GM21367 (cell line): Measurements from ENCODE around the gene SLC4A5.

Experiments used
- ATAC-seq: cut with Tn5 transposase; IDR thresholded peaks from one replicate; pipeline ENCODE4 v1.9.1; 2021; ENCODE audit not compliant: unreplicated experiment

SLC4A5 gene, protein sequence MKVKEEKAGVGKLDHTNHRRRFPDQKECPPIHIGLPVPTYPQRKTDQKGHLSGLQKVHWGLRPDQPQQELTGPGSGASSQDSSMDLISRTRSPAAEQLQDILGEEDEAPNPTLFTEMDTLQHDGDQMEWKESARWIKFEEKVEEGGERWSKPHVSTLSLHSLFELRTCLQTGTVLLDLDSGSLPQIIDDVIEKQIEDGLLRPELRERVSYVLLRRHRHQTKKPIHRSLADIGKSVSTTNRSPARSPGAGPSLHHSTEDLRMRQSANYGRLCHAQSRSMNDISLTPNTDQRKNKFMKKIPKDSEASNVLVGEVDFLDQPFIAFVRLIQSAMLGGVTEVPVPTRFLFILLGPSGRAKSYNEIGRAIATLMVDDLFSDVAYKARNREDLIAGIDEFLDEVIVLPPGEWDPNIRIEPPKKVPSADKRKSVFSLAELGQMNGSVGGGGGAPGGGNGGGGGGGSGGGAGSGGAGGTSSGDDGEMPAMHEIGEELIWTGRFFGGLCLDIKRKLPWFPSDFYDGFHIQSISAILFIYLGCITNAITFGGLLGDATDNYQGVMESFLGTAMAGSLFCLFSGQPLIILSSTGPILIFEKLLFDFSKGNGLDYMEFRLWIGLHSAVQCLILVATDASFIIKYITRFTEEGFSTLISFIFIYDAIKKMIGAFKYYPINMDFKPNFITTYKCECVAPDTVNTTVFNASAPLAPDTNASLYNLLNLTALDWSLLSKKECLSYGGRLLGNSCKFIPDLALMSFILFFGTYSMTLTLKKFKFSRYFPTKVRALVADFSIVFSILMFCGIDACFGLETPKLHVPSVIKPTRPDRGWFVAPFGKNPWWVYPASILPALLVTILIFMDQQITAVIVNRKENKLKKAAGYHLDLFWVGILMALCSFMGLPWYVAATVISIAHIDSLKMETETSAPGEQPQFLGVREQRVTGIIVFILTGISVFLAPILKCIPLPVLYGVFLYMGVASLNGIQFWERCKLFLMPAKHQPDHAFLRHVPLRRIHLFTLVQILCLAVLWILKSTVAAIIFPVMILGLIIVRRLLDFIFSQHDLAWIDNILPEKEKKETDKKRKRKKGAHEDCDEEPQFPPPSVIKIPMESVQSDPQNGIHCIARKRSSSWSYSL

DNA sequence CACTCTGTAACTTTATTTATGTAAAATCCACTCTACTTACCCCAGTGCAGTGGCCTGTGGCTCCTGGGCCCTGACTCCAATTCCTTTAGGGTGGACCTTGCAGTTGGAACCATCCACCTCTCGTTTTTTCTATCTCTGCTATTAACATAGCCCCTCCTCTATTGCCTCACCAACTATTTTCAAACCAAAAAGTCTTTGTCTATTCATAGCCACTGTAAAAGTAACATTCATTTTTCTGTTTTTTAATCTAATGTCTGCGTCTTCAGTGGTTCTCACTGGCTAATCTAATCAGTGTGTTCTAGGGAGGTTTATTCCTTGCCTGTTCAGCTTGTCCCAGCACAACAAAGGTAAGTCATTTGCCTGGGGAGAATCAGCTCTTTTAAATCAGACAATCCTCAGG, at the start of gene SLC4A5:
TSS of gene SLC4A5 (minus strand) at position 101 of the 400 bp plus-strand sequence. CDS start 28,393 bp downstream, outside the sequence.
- ATAC-seq: no peak

GRCh38 chr2:74392449-74392743, 49.2 kb upstream of the SLC4A5 start:
- ATAC-seq: no peak

GRCh38 chr2:74391580-74392448, 48.6 kb upstream of the SLC4A5 start:
- peak; percentile 63 for ATAC-seq

DNA sequence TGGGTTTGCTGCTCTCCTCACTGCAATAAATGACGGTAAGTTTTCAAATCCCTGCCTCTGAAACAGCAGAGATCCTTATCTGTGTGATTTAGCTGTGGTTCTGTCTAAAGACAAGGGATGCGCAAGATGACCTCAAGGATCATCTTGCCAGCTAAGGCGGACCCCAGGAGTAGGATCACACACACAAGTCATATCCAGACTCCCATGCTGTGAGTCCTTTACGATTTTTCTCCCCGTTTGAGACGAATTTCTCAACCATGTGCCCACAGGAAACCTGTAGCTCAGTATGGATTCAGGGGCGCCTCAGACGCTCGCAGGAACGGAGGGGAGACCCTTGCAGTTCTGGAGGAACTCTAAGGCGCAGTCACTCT, 48.0 kb upstream of the SLC4A5 start:
- ATAC-seq: peak; percentile 11

GRCh38 chr2:74390606-74391005, 47.4 kb upstream of the SLC4A5 start:
- no peak for ATAC-seq

GRCh38 chr2:74387346-74387745, 44.1 kb upstream of the SLC4A5 start:
- ATAC-seq: no peak

DNA sequence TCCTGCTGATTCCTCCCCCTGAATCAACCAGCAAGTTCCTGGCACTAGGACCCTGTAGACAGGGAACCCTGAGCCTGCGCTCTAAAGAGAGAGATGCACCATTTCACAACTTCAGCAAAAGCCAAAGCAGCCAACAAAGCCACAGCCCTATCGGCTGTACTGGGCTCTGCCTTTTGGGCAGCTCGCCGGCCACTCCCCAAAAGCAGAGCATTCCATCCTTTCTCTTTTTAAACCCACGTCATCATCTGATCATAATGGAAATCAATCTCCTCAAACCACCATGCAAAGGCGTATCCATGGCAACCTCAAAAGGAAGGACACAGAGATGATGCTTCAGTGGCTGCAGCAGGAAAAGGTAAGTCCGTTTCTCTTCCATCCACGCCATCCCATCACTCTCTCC, 42.2 kb upstream of the SLC4A5 start:
- ATAC-seq: no peak

DNA sequence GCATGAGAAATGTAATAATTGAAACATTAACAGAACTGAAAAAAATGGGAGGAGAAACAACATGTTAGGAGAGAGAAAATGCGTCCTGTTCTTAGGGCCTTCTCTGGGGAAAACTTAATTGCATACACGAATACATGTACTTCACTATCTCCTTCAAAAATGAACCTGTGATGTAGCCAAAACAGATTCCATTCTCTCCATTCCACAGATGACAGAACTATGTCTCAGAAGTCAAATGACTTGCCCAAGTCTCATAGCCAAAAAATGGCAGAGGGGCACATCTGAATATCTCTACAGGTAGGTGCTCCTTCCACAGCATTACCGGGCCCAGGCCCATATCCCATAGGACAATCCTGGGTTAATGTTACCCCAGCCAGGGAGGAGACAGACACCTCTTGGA, 40.8 kb upstream of the SLC4A5 start:
- ATAC-seq: no peak

- no peak for ATAC-seq
Observed at GRCh38 chr2:74383254-74383653, 40.0 kb upstream of the SLC4A5 start.

GRCh38 chr2:74381751-74382150, 38.5 kb upstream of the SLC4A5 start:
- ATAC-seq: no peak

- peak; percentile 64 for ATAC-seq
Observed at GRCh38 chr2:74379851-74380789, 36.9 kb upstream of the SLC4A5 start, which contains the start of gene DCTN1. DCTN1 (minus strand) TSS chr2:74380311; CDS start chr2:74380037, 274 bp downstream.

DNA sequence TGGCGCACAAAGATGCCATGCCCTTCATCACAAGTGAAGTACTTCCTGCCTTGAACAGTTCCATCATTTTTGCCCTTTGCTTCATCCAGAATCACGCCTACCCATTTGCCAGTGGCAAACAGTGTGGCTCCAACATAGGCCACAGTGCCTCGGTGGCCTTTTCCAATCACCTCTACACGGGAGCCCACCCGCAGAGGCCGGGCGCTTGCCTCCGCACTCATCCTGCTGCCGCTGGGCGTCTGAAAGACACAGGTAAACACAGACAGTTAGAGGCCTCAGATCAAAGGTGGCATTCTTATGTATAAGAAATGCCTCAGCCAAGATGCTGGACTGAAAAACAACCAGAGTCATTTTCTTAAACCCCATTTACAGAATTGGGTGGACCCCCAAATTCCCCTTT, 34.8 kb upstream of the SLC4A5 start:
- no peak for ATAC-seq

GRCh38 chr2:74375838-74376237, 32.6 kb upstream of the SLC4A5 start:
- no peak for ATAC-seq

DNA sequence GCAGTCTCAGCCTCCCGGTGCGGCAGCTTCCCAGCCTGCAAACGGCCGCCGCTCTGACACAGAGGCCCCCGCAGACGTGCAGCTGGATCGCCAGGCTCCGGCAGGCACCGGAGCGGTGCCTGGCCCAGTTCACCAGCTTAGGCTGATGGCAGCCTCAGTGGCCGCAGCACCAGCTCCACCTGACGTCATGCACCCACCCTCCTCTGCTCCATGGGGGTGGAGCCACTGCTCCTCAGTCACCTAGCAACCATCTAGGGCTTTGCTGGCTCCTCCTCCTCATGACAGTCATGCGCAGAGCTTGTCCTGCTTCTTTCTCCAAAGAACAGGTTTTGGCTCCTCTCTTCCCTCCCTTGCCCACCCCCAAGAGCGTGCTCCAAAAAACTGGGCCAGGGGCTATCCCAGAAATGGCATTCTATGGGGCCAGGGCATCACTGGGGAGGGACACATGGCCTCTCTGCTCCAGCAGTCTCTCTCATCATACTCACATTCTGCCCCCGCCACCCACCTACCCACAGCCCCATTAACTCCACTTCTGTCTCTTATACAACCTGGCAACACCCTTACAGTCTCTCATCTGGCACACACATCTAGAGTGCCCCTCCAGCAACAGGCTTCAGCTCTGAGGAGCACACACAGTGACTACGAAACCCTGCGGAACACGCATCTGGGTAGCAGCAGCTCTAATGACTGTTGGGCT, 31.4 kb upstream of the SLC4A5 start:
- ATAC-seq: no peak

DNA sequence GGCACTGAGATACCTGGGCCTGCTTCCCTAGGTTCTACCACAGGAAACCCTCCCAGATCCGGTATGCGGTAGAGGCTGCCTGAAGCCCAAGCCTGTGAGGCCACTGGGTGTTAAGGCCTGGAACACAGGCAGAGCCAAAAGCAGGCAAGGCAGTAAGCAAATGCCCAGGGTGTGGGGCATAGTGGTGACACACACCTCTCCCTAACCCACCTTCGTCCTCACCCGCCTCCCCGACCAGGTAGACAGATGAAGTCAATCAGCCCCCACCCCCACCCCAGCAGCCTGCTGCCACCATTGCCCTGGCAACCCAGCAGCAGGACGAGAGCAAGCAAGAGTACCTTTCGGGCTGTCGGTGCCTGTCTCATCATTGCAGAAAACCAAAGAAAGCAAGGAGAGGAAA, 30.8 kb upstream of the SLC4A5 start:
- no peak for ATAC-seq

GRCh38 chr2:74373221-74373676, 30.0 kb upstream of the SLC4A5 start:
- ATAC-seq: no peak

GRCh38 chr2:74372674-74373073, 29.5 kb upstream of the SLC4A5 start:
- no peak for ATAC-seq

DNA sequence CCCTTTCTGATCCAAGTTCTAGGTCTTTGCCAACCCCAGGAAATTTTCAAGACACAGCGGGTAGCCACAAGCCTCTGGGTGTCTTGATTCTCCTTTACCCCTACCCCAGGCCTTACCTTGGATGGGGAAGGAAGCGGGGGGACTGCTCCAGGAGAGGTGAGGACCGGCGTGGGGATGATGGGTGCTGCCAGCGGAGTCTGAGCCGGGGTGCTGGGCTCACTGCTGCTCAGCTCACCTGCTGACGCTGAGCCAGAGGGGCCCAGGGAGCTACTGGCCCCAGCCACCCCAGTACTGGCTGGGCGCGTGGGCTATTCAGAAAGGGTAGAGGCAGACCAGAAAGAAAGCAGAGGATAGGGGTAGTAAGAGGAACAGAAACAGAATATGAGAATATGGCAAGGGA, 28.2 kb upstream of the SLC4A5 start:
- ATAC-seq: no peak

GRCh38 chr2:74369976-74370375, 26.8 kb upstream of the SLC4A5 start:
- no peak for ATAC-seq
